Activated naive CD8-positive, alpha-beta T cell treated with anti-CD3 and anti-CD28 coated beads for 36 hours (primary cell): ENCODE measurements around the gene LHX5. TPM values are rescaled to one million over a fixed set of nuclear protein-coding genes. Genes with fewer than 3 reads are reported as not detected.

Source experiments
- DNase-seq: peaks from one replicate; pipeline ENCODE4 v3.0.0; 2021
- H3K27ac Mint-ChIP-seq: one replicate; pipeline ENCODE4 v1.8.0; 2022; ENCODE audit warnings: mild to moderate bottlenecking, moderate library complexity, mixed read lengths
- H3K27me3 Mint-ChIP-seq: one replicate; pipeline ENCODE4 v1.8.0; 2022; ENCODE audit warnings: mild to moderate bottlenecking, mixed read lengths
- H3K36me3 Mint-ChIP-seq: one replicate; pipeline ENCODE4 v1.8.0; 2021; ENCODE audit warnings: mild to moderate bottlenecking, mixed read lengths
- H3K4me1 Mint-ChIP-seq: one replicate; pipeline ENCODE4 v1.8.0; 2021; ENCODE audit warnings: mixed read lengths
- H3K4me3 Mint-ChIP-seq: one replicate; pipeline ENCODE4 v1.8.0; 2022; ENCODE audit warnings: mild to moderate bottlenecking, moderate library complexity, mixed read lengths
- H3K9me3 Mint-ChIP-seq: one replicate; pipeline ENCODE4 v1.8.0; 2022; ENCODE audit warnings: mixed read lengths
- total RNA-seq, 2 experiments: library from RNA; stranded (reverse); gene quantifications; one replicate each; pipeline ENCODE4 v1.2.3, GENCODE V29; 2021

LHX5 gene
- total RNA-seq, 2 experiments from 2014 or later: not detected

GRCh38 chr12:113424915-113425823, 46.5 kb downstream of the LHX5 start:
- peaks cover 11% of the 10 kb centered on the region for H3K4me1 Mint-ChIP-seq
- peak; percentile 48 for DNase-seq
- H3K4me3 Mint-ChIP-seq: no peak overlapping the region
- H3K27ac Mint-ChIP-seq: no peak overlapping the region
- peaks cover 26% of the 10 kb centered on the region for H3K27me3 Mint-ChIP-seq
- H3K9me3 Mint-ChIP-seq: no peaks in the 10 kb centered on the region
- H3K36me3 Mint-ChIP-seq: no peaks in the 10 kb centered on the region

- Mint-ChIP-seq H3K27me3 (peaks cover 21% of the 10 kb centered on the region), H3K27ac (no peak overlapping the region), H3K9me3 (no peaks in the 10 kb centered on the region), H3K4me1 (peaks cover 11% of the 10 kb centered on the region), H3K4me3 (no peak overlapping the region), H3K36me3 (no peaks in the 10 kb centered on the region)
- no peak for DNase-seq
Observed at GRCh38 chr12:113424456-113424855, 47.2 kb downstream of the LHX5 start.

GRCh38 chr12:113422886-113423669, 48.6 kb downstream of the LHX5 start:
- Mint-ChIP-seq H3K9me3 (no peaks in the 10 kb centered on the region), H3K27me3 (peaks cover 19% of the 10 kb centered on the region), H3K4me1 (peaks cover 11% of the 10 kb centered on the region), H3K36me3 (no peaks in the 10 kb centered on the region), H3K4me3 (no peak overlapping the region), H3K27ac (no peak overlapping the region)
- no peak for DNase-seq

- no peak within 1 kb of the TSS for H3K27ac Mint-ChIP-seq
- DNase-seq: peak; percentile 49
- H3K9me3 Mint-ChIP-seq: no peaks in the 10 kb centered on the region
- H3K4me1 Mint-ChIP-seq: peaks cover 11% of the 10 kb centered on the region
- no peaks in the 10 kb centered on the region for H3K36me3 Mint-ChIP-seq
- peaks cover 15% of the 10 kb centered on the region for H3K27me3 Mint-ChIP-seq
- peak within 1 kb of the TSS; percentile 65 for H3K4me3 Mint-ChIP-seq
Observed at GRCh38 chr12:113422030-113422885, 49.4 kb downstream of the LHX5 start, which contains the start of gene SDSL. TSS of gene SDSL (plus strand) at chr12:113422380. CDS start at chr12:113427983, 5,603 bp downstream.

GRCh38 chr12:113420996-113421595, 50.6 kb downstream of the LHX5 start:
- Mint-ChIP-seq H3K9me3 (no peaks in the 10 kb centered on the region), H3K36me3 (no peaks in the 10 kb centered on the region), H3K4me3 (no peak overlapping the region), H3K4me1 (peaks cover 9% of the 10 kb centered on the region), H3K27ac (no peak overlapping the region), H3K27me3 (peaks cover 10% of the 10 kb centered on the region)
- no peak for DNase-seq

GRCh38 chr12:113418213-113418879, 53.3 kb downstream of the LHX5 start:
- no peak for DNase-seq
- Mint-ChIP-seq H3K9me3 (no peaks in the 10 kb centered on the region), H3K4me1 (peaks cover 8% of the 10 kb centered on the region)

GRCh38 chr12:113416091-113416754, 55.4 kb downstream of the LHX5 start:
- Mint-ChIP-seq H3K9me3 (no peaks in the 10 kb centered on the region), H3K36me3 (no peaks in the 10 kb centered on the region), H3K27ac (no peak overlapping the region), H3K27me3 (peaks cover under 1% of the 10 kb centered on the region), H3K4me1 (no peaks in the 10 kb centered on the region), H3K4me3 (no peak overlapping the region)
- DNase-seq: no peak

More at GRCh38 chr12:113418213-113418879, 53.3 kb downstream of the LHX5 start:
- H3K27me3 Mint-ChIP-seq: peaks cover 8% of the 10 kb centered on the region
- H3K27ac Mint-ChIP-seq: no peak overlapping the region
- no peak overlapping the region for H3K4me3 Mint-ChIP-seq
- no peaks in the 10 kb centered on the region for H3K36me3 Mint-ChIP-seq

- Mint-ChIP-seq H3K4me3 (no peak overlapping the region), H3K27me3 (peaks cover 4% of the 10 kb centered on the region), H3K27ac (no peak overlapping the region), H3K4me1 (no peaks in the 10 kb centered on the region), H3K9me3 (no peaks in the 10 kb centered on the region), H3K36me3 (no peaks in the 10 kb centered on the region)
- no peak for DNase-seq
Observed at GRCh38 chr12:113414519-113415038, 57.1 kb downstream of the LHX5 start.

- H3K36me3 Mint-ChIP-seq: no peaks in the 10 kb centered on the region
- no peak for DNase-seq
- H3K4me1 Mint-ChIP-seq: no peaks in the 10 kb centered on the region
- no peak overlapping the region for H3K27ac Mint-ChIP-seq
- H3K27me3 Mint-ChIP-seq: peaks cover 4% of the 10 kb centered on the region
- no peak overlapping the region for H3K4me3 Mint-ChIP-seq
- H3K9me3 Mint-ChIP-seq: no peaks in the 10 kb centered on the region
Observed at GRCh38 chr12:113413488-113413939, 58.2 kb downstream of the LHX5 start.

Other genes starting within 250 kb of the LHX5 start
- gene SLC8B1, start 136.8 kb downstream of the LHX5 start, total RNA-seq: 10 to 100 TPM; 13.5 to 15.1 TPM
- 10 to 100 TPM; 14.8 to 15.5 TPM for gene PLBD2, start 113.3 kb downstream of the LHX5 start, total RNA-seq
- not detected for gene SDS, start 68.0 kb downstream of the LHX5 start, total RNA-seq
- gene SDSL, start 49.5 kb downstream of the LHX5 start, total RNA-seq: under 1 TPM; 0.25 to 0.36 TPM